Astrocyte of the cerebellum (primary cell): ENCODE measurements around the gene DLGAP1.

Experiments
- DNase-seq: peaks from one replicate; pipeline ENCODE4 v3.0.0-alpha.2; 2011; ENCODE audit warnings: low read depth
- H3K4me3 ChIP-seq: 2 replicates; pipeline ENCODE4 v1.5.1; 2011; ENCODE audit warnings: mild to moderate bottlenecking, low read depth, low read length, moderate library complexity
- CTCF ChIP-seq: IDR thresholded peaks from 2 replicates; pipeline ENCODE4 v1.5.1; 2012; ENCODE audit warnings: low read length, low read depth, moderate library complexity, mild to moderate bottlenecking; ENCODE audit errors: missing control alignments
- in situ Hi-C: cut with HindIII; loops from 2 replicates; pipeline ENCODE4 v1.10.0; 2017; ENCODE audit warnings: low sequenced_read_pairs

Gene DLGAP1

DNA sequence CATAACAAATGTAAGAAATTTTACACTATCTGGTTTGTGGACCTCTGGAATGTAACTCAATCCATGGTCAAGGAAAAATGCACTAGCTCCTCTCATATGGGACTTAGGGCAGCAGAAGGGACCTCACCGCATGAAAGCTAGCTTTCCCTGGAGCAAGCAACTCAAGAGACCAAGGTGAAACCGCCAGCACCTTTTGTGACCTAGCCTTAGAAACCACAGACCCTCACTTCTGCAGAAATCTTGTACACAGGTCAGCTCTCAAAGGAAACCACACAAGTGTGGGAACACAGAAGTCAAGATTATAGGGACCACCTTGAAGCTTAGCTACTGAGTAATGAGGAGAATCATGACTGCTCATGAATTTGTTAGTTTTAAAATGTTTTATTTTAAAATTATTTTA is 222.5 kb downstream of the DLGAP1 start:
- in situ Hi-C loops: no loop called here
- TF ChIP-seq CTCF: no peak
- H3K4me3 ChIP-seq: no peak overlapping the region
- no peak for DNase-seq

DNA sequence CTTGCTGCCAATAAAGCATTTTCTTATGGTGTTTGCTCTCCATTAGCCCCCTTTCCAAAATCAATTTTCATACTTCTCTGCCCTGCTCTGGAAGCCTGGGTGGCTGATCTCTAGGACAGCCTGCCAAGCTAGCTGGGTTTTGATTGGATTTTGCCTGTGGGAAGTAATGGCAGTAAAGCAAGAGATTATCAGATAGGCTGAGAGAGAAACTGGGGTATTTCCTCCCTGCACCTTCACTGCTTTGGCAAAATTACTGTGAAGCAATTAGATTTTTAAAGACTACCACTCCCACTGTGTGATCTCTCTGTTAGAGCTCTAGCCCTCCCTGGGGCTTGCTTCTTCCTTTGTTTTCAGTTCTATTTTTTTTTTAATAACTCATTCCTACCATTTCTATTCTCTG is 223.8 kb downstream of the DLGAP1 start:
- in situ Hi-C loops: no loop called here
- H3K4me3 ChIP-seq: no peak overlapping the region
- DNase-seq: no peak
- no peak for TF ChIP-seq CTCF

GRCh38 chr18:4230450-4231168 is 224.5 kb downstream of the DLGAP1 start:
- in situ Hi-C loops: no loop called here
- TF ChIP-seq CTCF: no peak
- DNase-seq: no peak
- no peak overlapping the region for H3K4me3 ChIP-seq

DNA sequence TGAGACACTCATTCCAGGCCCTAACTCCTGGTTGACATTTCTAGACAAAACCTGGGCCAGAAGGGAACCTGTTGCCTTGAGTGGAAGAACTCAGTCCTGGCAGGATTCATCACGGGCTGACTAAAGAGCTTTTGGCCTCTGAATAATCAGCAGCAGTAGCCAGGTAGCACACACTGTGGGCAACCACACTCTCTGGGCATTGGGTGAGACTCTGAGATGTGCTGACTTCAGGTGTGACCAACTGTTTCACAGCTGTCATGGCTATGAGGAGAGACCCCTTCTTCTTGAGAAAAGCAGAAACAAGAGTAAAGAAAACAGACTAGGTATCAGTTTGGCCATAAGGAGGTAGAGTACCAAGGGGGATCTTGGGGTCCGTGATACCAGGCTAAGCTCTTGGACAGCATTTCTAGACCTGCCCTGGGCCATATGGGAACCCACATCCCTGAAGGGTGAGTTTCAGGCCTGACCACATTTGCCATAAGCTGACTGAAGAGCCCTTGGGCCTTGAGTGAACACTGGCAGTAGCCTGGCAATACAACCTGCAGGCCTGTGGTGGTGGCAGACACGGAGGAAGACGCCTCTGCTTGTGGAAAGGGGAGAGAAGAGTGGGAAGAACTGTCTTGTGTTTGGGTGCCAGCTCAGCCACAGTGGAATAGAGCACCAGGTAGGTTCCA is 230.9 kb downstream of the DLGAP1 start:
- TF ChIP-seq CTCF: no peak
- no peak overlapping the region for H3K4me3 ChIP-seq
- in situ Hi-C loops: no loop called here
- DNase-seq: no peak

DNA sequence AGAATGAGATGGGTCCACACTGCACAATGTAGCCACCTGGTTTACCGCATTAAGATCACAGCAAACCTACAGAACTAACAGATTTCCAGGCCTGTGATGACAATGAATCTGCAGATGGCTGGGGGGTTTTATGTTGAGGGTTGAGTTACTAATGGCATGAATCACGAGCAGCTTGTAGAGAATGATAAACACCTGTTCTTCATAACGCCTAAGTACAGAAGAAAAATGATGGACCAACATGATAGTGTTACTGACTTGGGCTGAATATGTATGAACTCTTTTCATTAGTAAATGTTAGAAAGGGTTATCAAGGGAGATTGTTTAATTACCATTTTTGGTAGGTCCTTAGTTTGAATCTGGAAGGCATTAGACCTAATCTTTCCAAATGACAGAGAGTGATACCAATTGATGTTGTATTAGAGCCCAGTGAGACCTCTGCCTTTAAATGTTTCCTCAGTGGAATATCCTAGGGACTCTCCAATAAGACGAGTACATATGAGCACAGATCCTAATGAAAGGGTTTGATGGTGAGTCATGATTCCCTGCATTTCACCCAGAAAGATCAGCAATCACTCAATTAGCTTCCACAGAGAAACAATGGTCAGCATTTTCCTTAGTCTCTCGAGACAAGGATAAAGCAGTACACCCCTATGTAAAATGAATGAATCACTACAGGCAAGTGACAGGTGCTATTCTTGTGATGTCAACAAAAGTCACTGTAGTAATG is 243.8 kb downstream of the DLGAP1 start:
- in situ Hi-C loops: no loop called here
- no peak for DNase-seq
- H3K4me3 ChIP-seq: no peak overlapping the region
- no peak for TF ChIP-seq CTCF

- TF ChIP-seq CTCF: no peak
- in situ Hi-C loops: no loop called here
- DNase-seq: no peak
- H3K4me3 ChIP-seq: no peak overlapping the region
These were observed 246.7 kb downstream of the DLGAP1 start for GRCh38 chr18:4208366-4208765.
